Omental fat pad (tissue), 4 donors: ENCODE measurements around the gene TMEM221. TPM values are rescaled to one million over a fixed set of nuclear protein-coding genes. Genes with fewer than 3 reads are reported as not detected.

Source experiments
- ATAC-seq: fragments of 150-250 bp; one replicate; pipeline ENCODE4 v1.9.1; 2016; ENCODE audit warnings: mild to moderate bottlenecking, moderate library complexity; ENCODE audit not compliant: low FRiP score
- DNase-seq: peaks from one replicate; pipeline ENCODE4 v3.0.0-alpha.2; 2019; ENCODE audit warnings: low spot score
- total RNA-seq, 4 donors: library from RNA; depleted of rRNA; stranded (reverse); fragments of >200 nt; gene quantifications; one replicate each; pipeline ENCODE4 v1.1.0, GENCODE V29; 2016
- TF ChIP-seq, protein P1 (sequence below), 3 donors: fragments of 450-650 bp; IDR thresholded peaks; one replicate each; pipeline ENCODE4 v1.5.1; 2016 to 2017; ENCODE audit warnings: antibody characterized with exemption in 3 of 3, mild to moderate bottlenecking in 3 of 3, moderate library complexity in 2 of 3

TMEM221 gene
- total RNA-seq, 4 donors from 2014 or later, result 0.38 to 1.9 (median 0.46) TPM; not detected in 1

DNA sequence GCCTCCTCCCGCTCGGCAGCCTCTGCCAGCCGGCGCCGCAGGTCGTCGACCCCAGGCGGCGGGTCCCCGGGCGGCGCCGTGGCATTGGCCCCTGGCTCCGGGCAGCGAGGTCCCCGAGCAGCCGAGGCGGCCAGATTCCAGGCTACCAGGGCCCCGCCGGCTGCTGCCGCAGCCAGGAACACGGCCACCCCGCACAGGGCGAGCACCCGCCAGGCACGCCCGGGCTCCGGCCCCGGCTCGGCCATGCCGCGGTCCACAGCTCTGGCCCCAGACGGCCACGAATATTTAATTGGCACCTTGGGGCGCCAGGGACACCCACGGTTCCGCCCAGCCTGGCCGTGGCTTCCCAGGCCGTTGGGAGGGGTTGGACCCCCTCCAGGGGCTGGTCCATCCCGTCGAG, 54.6 kb downstream of the TMEM221 start, which contains the start of gene CCDC194:
Gene CCDC194 (minus strand): TSS at position 283 of the 400 bp plus-strand sequence. CDS start 38 bp downstream, at position 245.
- TF ChIP-seq, protein P1, sequence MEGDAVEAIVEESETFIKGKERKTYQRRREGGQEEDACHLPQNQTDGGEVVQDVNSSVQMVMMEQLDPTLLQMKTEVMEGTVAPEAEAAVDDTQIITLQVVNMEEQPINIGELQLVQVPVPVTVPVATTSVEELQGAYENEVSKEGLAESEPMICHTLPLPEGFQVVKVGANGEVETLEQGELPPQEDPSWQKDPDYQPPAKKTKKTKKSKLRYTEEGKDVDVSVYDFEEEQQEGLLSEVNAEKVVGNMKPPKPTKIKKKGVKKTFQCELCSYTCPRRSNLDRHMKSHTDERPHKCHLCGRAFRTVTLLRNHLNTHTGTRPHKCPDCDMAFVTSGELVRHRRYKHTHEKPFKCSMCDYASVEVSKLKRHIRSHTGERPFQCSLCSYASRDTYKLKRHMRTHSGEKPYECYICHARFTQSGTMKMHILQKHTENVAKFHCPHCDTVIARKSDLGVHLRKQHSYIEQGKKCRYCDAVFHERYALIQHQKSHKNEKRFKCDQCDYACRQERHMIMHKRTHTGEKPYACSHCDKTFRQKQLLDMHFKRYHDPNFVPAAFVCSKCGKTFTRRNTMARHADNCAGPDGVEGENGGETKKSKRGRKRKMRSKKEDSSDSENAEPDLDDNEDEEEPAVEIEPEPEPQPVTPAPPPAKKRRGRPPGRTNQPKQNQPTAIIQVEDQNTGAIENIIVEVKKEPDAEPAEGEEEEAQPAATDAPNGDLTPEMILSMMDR (IDR thresholded peaks at IDR 0.05), result no peak
- DNase-seq, result no peak
- no peak for ATAC-seq

DNA sequence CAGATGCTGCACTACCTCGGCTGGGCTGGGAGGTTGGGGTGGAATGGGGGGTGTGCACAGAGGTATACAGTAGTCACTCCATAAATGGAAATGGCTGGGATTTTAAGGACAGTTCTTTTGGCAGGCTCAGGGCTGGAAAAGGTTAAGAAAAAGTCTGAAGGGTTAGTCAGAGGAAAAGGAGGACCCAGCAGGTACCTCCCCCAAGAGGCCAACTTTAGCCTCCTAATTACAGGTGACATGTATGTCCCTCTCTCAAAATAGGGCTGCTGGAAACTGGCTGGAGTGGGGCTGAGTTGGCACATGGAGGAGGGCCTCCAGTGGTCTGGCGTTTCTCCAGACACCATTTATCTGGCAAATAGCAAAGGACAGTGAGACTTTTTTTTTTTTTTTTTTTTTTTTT, 55.5 kb downstream of the TMEM221 start:
- TF ChIP-seq, protein P1 (IDR thresholded peaks at IDR 0.05), result no peak
- DNase-seq, result no peak
- ATAC-seq, result no peak

DNA sequence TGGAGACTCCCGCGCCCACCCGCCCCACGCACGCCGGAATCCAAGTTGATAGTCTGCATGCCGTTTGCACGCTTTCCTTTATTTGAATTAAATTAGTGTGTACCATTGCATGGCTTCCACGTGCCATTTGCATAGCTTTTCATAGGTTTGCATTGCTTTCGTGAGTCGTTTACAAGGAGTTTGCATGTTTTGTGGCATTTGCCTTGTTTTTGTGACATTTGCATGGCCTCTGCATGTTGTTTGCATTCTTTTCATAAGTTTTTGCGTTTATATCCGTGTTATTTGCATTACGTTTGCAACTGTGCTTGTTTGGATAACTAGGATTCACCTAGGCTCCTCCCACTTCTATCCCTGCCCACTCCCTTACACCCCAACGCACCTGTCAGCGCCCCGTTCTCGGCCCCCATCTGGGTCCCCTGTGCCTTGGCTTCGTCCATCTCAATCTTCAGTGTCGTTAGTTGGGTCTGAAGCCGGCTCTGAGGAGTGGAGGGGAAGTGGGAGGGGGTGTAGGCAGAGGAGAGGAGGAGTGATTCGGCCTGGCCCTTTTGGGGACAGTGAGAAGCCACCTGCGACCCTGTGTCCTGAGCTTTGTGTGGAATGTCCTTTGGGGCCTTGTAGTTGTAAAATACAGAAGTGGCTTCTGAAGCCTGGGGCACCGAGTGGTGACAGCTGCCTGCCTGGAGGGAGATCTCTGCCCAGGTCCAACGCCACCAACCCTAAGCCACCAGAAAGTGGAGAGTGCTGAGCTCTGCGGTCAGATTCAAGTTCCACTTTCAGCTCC, 56.9 kb downstream of the TMEM221 start:
- TF ChIP-seq, protein P1 (IDR thresholded peaks at IDR 0.05), result no peak
- ATAC-seq (no peak), DNase-seq (no peak)

DNA sequence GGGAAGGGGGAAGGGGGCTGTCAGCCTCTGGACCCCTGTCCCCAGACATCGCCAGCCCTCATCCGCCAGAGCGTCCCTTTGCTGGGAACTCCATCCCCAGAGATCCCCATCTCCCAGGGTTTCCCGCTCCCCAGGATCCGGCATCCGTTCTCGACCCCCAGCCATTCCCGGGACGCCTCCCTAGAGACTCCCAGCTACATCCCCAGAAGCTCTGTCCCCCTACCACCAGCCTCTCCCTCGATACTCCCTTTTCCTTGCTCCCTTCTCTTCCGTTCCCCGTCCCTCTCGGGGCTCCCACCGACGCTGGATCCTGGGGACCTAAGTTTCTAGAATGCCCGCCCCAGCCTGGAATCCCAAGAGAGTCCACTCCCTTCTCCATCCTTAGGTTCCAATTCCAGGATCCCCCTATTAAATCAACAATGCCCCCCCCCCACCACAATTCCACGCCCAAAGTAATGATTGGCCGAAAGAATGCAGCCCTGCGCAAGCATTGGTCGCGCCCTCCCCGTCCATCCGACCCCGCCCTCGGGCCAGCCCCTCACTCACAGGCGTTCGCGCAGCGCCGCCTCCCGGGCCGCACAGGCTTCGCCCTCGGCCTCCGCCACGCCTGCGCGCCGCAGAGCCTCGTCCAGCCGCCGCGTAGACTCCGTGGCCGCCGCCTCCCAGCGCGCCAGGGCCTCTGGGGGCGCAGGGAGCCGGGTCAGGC, 57.6 kb downstream of the TMEM221 start:
- ATAC-seq (peak; percentile 98), DNase-seq (peak; percentile 82)
- TF ChIP-seq, protein P1 (IDR thresholded peaks at IDR 0.05), result peak in 2 of 3 donors; percentile 47 to 66

DNA sequence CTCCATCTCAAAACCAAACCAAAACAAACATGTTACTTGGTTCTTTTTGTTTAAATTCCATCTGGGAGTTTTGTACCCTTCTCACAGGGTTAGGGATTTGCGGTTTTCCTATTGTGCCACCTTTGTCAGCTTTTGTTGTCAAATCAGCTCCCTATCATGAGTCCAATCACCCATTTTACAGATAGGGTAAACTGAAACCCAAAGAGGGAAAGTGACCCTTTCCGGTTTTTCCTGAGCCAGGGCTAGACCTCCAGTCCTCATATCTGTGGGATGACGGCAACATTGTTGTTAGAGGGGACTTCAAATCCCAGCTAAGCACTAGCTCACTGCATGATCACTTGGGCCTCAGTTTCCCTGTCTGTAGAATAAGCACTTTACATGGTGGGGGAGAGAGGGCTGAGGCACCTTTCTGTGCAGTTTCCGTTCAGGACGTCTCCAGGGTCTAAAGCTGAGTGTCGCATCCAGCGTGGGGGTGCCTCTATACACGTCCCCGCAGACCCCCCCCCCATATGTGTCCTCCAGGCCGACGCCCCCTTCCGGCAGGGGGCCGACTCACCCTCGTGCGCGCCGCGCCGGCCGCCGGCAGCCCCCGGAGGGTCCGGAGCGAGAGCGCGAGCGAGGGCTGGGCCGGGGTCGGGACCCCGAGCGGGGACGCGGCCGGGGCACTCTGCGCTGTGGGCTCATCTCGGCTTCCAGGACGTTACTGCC, 58.4 kb downstream of the TMEM221 start:
- ATAC-seq (no peak), DNase-seq (no peak)
- TF ChIP-seq, protein P1 (IDR thresholded peaks at IDR 0.05), result no peak

DNA sequence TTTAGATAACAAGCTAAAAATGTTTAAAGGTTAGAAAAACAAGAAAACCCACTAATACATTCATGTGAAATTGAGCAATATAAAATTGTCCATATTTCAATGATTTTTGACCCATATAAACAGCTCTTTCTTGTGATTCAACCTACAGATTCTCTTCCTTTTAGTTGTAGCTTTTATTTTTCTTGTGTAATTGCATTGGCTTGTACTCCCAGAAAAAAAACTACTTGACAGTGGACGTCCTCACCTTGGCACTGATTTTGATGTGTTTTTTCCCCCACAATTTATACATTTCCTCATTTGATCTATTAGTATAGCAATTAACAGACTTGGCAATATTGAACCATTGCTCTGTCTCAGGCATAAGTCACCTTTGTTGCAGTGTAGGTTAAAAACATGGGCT, 59.2 kb downstream of the TMEM221 start:
- TF ChIP-seq, protein P1 (IDR thresholded peaks at IDR 0.05), result no peak
- DNase-seq, result no peak
- no peak for ATAC-seq
